Lung (tissue), 12 donors: ENCODE data around the gene ORC3. TPM values are rescaled to one million over a fixed set of nuclear protein-coding genes. Genes with fewer than 3 reads are reported as not detected.

ENCODE experiments used
- ATAC-seq: fragments of 200-7000 bp; cut with Tn5 transposase; one replicate; pipeline ENCODE4 v1.9.1; 2020; ENCODE audit warnings: moderate number of reproducible peaks; ENCODE audit not compliant: insufficient read depth, low FRiP score
- DNase-seq, 3 donors: peaks; one replicate each; pipeline ENCODE4 v3.0.0-alpha.2; 2013 to 2017
- H3K27ac ChIP-seq, 2 donors: one replicate each; pipeline ENCODE4 v1.5.1; 2013; ENCODE audit warnings: mild to moderate bottlenecking in 2 of 2, moderate library complexity in 2 of 2, control low read depth in 1 of 2, inconsistent platforms in 1 of 2, low read depth in 1 of 2, low read length in 1 of 2
- H3K27me3 ChIP-seq, 3 donors: one replicate each; pipeline ENCODE4 v1.5.1; 2013; ENCODE audit warnings: low read length in 2 of 3; ENCODE audit not compliant: control insufficient read depth in 3 of 3, insufficient read depth in 3 of 3
- H3K36me3 ChIP-seq, 4 donors: one replicate each; pipeline ENCODE4 v1.5.1; 2013; ENCODE audit warnings: low read length in 4 of 4, mild to moderate bottlenecking in 1 of 4, moderate library complexity in 1 of 4; ENCODE audit not compliant: control insufficient read depth in 4 of 4, insufficient read depth in 4 of 4
- H3K4me1 ChIP-seq, 5 donors: one replicate each; pipeline ENCODE4 v1.5.1; 2013; ENCODE audit warnings: low read length in 5 of 5, mild to moderate bottlenecking in 2 of 5, moderate library complexity in 1 of 5; ENCODE audit not compliant: control insufficient read depth in 5 of 5, insufficient read depth in 5 of 5
- H3K4me3 ChIP-seq: one replicate; pipeline ENCODE4 v1.5.1; 2013; ENCODE audit warnings: mild to moderate bottlenecking, control low read depth, moderate library complexity
- H3K9ac ChIP-seq, 2 donors: one replicate each; pipeline ENCODE4 v1.5.1; 2013; ENCODE audit warnings: low read length in 2 of 2, control low read depth in 1 of 2; ENCODE audit not compliant: insufficient read depth in 1 of 2
- H3K9me3 ChIP-seq, 4 donors: one replicate each; pipeline ENCODE4 v1.5.1; 2013; ENCODE audit warnings: low read length in 3 of 4, mild to moderate bottlenecking in 1 of 4, moderate library complexity in 1 of 4; ENCODE audit not compliant: control insufficient read depth in 4 of 4, insufficient read depth in 3 of 4
- CTCF ChIP-seq: IDR thresholded peaks from 2 replicates; pipeline ENCODE4 v1.5.1; 2012; ENCODE audit warnings: mild to moderate bottlenecking; ENCODE audit errors: control extremely low read depth, extremely low read depth
- WGBS, 2 donors: extraction: QIAGEN DNeasy Blood & Tissue Kit; methylation state at CpG; one replicate each; pipeline ENCODE4 v1.1.7; 2013; 5-methylcytosine and 5-hydroxymethylcytosine counted together
- polyA plus RNA-seq, 2 donors: library from polyadenylated mRNA; stranded (reverse); fragments of 200-250 nt; gene quantifications; one replicate each; pipeline ENCODE4 v1.2.1, GENCODE V29; 2013
- total RNA-seq, 2 donors: library from RNA; depleted of rRNA in 1 of 2; stranded (reverse); fragments of >200 nt in 1 of 2; gene quantifications; one replicate each; pipeline ENCODE4 v1.2.1, GENCODE V29; 2014 to 2021
- donor health status: control.
- donor health status: control.
- donor health status: Bipolar disorder and iron deficiency.
- donor health status: healthy.
- donor health status: DM: yes; HTN: yes; CAD: no.

ORC3 gene
- total and polyA plus RNA-seq, 4 donors: 12.0 to 30.3 (median 16.8) TPM

- 41 to 50% methylated on average over 4 of the region's 4 CpGs for WGBS, 2 donors
- H3K4me1 ChIP-seq: peaks cover 0 to 7% (median 0%) of the 10 kb centered on the region in 5 donors
- peak in 1 of 3 donors; percentile 38 for DNase-seq
- no peak for ATAC-seq
- H3K9ac ChIP-seq: no peak overlapping the region
- peaks cover 13 to 39% (median 26%) of the 10 kb centered on the region in 4 donors for H3K36me3 ChIP-seq
- H3K4me3 ChIP-seq: no peak overlapping the region
- no peak overlapping the region for H3K27ac ChIP-seq
- H3K27me3 ChIP-seq: no peaks in the 10 kb centered on the region
- no peaks in the 10 kb centered on the region for H3K9me3 ChIP-seq
- TF ChIP-seq CTCF: no peak
These were observed 85.2 kb downstream of the ORC3 start for GRCh38 chr6:87675004-87675681.

- peaks cover 0 to 2% (median 0%) of the 10 kb centered on the region in 4 donors for H3K9me3 ChIP-seq
- ATAC-seq (no peak), DNase-seq (no peak)
- H3K27me3 ChIP-seq: no peaks in the 10 kb centered on the region
- TF ChIP-seq CTCF: no peak
- H3K27ac ChIP-seq: no peak overlapping the region
- H3K9ac ChIP-seq: no peak overlapping the region
- no peak overlapping the region for H3K4me3 ChIP-seq
- peaks cover 0 to 13% (median 6%) of the 10 kb centered on the region in 5 donors for H3K4me1 ChIP-seq
- H3K36me3 ChIP-seq: peaks cover 2 to 13% (median 5%) of the 10 kb centered on the region in 4 donors
These were observed 92.4 kb downstream of the ORC3 start for GRCh38 chr6:87682310-87682709.

- WGBS, 2 donors: 80 to 93% methylated on average over 3 of the region's 3 CpGs
- no peak for TF ChIP-seq CTCF
- Histone ChIP-seq H3K4me1 (peaks cover 0 to 13% (median 9%) of the 10 kb centered on the region in 5 donors), H3K4me3 (no peak overlapping the region), H3K27me3 (no peaks in the 10 kb centered on the region), H3K27ac (no peak overlapping the region), H3K9ac (no peak overlapping the region), H3K36me3 (peaks cover 0 to 11% (median 4%) of the 10 kb centered on the region in 4 donors), H3K9me3 (peaks cover 0 to 2% (median 0%) of the 10 kb centered on the region in 4 donors)
- DNase-seq (no peak), ATAC-seq (no peak)
These were observed 94.0 kb downstream of the ORC3 start for GRCh38 chr6:87683890-87684289.
